ENCODE data around the gene ZNF319. TPM values are rescaled to one million over a fixed set of nuclear protein-coding genes. Genes with fewer than 3 reads are reported as not detected.

Gene ZNF319
- total RNA-seq, 4 donors from 2014 or later: 4.4 to 16.0 (median 8.0) TPM

- H3K27me3 ChIP-seq: no peaks in the 10 kb centered on the region
- WGBS, 2 donors (ENCODE audit: low coverage in 1 of 2): 80% methylated on average over 1 of the region's 8 CpGs; no CpG with 5 or more reads in 1 of the 2 donors
- H3K9me3 ChIP-seq: no peaks in the 10 kb centered on the region
- peaks cover 0 to 62% of the 10 kb centered on the region in 2 donors for H3K36me3 ChIP-seq
- no peak for ATAC-seq
- H3K4me1 ChIP-seq: peaks cover 0 to 49% (median 21%) of the 10 kb centered on the region in 3 donors
- H3K4me3 ChIP-seq: no peak overlapping the region
- peak overlapping the region in 3 of 4 donors; percentile 84 to 92 (median 91) for H3K27ac ChIP-seq
- TF ChIP-seq POLR2AphosphoS5 (IDR thresholded peaks at IDR 0.05) (no peak), POLR2A (IDR thresholded peaks at IDR 0.05) (no peak), EP300 (IDR thresholded peaks at IDR 0.05) (no peak), CTCF (IDR thresholded peaks at IDR 0.05) (no peak)
Measured at GRCh38 chr16:57998486-57998885, 2.0 kb downstream of the ZNF319 start.

GRCh38 chr16:57997528-57998265 is 2.8 kb downstream of the ZNF319 start:
- TF ChIP-seq EP300 (IDR thresholded peaks at IDR 0.05) (no peak), POLR2A (IDR thresholded peaks at IDR 0.05) (no peak), CTCF (IDR thresholded peaks at IDR 0.05) (no peak), POLR2AphosphoS5 (IDR thresholded peaks at IDR 0.05) (no peak)
- peaks cover 0 to 49% (median 21%) of the 10 kb centered on the region in 3 donors for H3K4me1 ChIP-seq
- peaks cover 0 to 62% of the 10 kb centered on the region in 2 donors for H3K36me3 ChIP-seq
- no peak overlapping the region for H3K27ac ChIP-seq
- WGBS, 2 donors (ENCODE audit: low coverage in 1 of 2): 81 to 90% methylated on average over 2 to 3 of the region's 36 CpGs
- no peak for ATAC-seq
- H3K4me3 ChIP-seq: no peak overlapping the region
- H3K27me3 ChIP-seq: no peaks in the 10 kb centered on the region
- H3K9me3 ChIP-seq: no peaks in the 10 kb centered on the region

- Histone ChIP-seq H3K27ac (no peak overlapping the region), H3K36me3 (peaks cover 0 to 59% of the 10 kb centered on the region in 2 donors), H3K4me3 (no peak overlapping the region), H3K4me1 (peaks cover 0 to 44% (median 21%) of the 10 kb centered on the region in 3 donors), H3K27me3 (no peaks in the 10 kb centered on the region), H3K9me3 (no peaks in the 10 kb centered on the region)
- TF ChIP-seq POLR2AphosphoS5 (IDR thresholded peaks at IDR 0.05) (no peak), EP300 (IDR thresholded peaks at IDR 0.05) (no peak), POLR2A (IDR thresholded peaks at IDR 0.05) (no peak), CTCF (IDR thresholded peaks at IDR 0.05) (no peak)
- no peak for ATAC-seq
- WGBS, 2 donors (ENCODE audit: low coverage in 1 of 2): 98% methylated on average over 11 of the region's 35 CpGs; no CpG with 5 or more reads in 1 of the 2 donors
Measured at GRCh38 chr16:57997176-57997527, 3.3 kb downstream of the ZNF319 start.

GRCh38 chr16:57996406-57997175 is 3.9 kb downstream of the ZNF319 start:
- WGBS, 2 donors (ENCODE audit: low coverage in 1 of 2): no CpG with 5 or more reads among the region's 62 CpGs
- Histone ChIP-seq H3K27me3 (no peaks in the 10 kb centered on the region), H3K27ac (no peak overlapping the region), H3K4me3 (no peak overlapping the region), H3K9me3 (no peaks in the 10 kb centered on the region), H3K4me1 (peaks cover 0 to 39% (median 18%) of the 10 kb centered on the region in 3 donors), H3K36me3 (peaks cover 0 to 59% of the 10 kb centered on the region in 2 donors)
- ATAC-seq: no peak
- no peak for TF ChIP-seq EP300 (IDR thresholded peaks at IDR 0.05)
- no peak for TF ChIP-seq POLR2AphosphoS5 (IDR thresholded peaks at IDR 0.05)
- TF ChIP-seq CTCF (IDR thresholded peaks at IDR 0.05): no peak
- TF ChIP-seq POLR2A (IDR thresholded peaks at IDR 0.05): no peak
